IMR-90 (cell line): ENCODE measurements around the gene ZNF488. TPM values are rescaled to one million over a fixed set of nuclear protein-coding genes. Genes with fewer than 3 reads are reported as not detected.

Experiments
- ATAC-seq: fragments of 200-7000 bp; cut with Tn5 transposase; 2 replicates; pipeline ENCODE4 v1.9.1; 2020; ENCODE audit warnings: low read depth, mild to moderate bottlenecking, moderate library complexity
- BruUV-seq: library from RNA; stranded (reverse); fragments of 400-500 nt; replicated peaks from 2 replicates; lab custom pipeline; 2021; lab: Mats Ljungman, UMichigan
- CTCF ChIA-PET: fragments of 300-600 bp; formaldehyde crosslinking; extraction: SDS; loops from one replicate; lab custom pipeline; 2021; ENCODE audit warnings: antibody characterized with exemption; lab: Yijun Ruan, JAX
- POLR2A ChIA-PET: fragments of 300-600 bp; sonication (Branson Sonifier 250); formaldehyde crosslinking; loops from one replicate; lab custom pipeline; 2022; ENCODE audit warnings: antibody characterized with exemption; ENCODE audit not compliant: unreplicated experiment; lab: Charles Lee
- DNase-seq: peaks from one replicate; pipeline ENCODE4 v3.0.0; 2013
- H2AFZ ChIP-seq: replicated peaks from 2 replicates; pipeline ENCODE3; 2013; ENCODE audit warnings: low read length, mild to moderate bottlenecking; ENCODE audit not compliant: poor library complexity
- H2AK5ac ChIP-seq: 2 replicates; pipeline ENCODE4 v1.6.1; 2013; ENCODE audit warnings: low read depth, low read length, inconsistent platforms
- H2AK9ac ChIP-seq: replicated peaks from 2 replicates; pipeline ENCODE3; 2013; ENCODE audit warnings: mild to moderate bottlenecking, low read depth, low read length, moderate library complexity; ENCODE audit not compliant: poor library complexity
- H2BK120ac ChIP-seq: 2 replicates; pipeline ENCODE4 v1.6.1; 2013; ENCODE audit warnings: low read depth, low read length, inconsistent platforms
- H2BK15ac ChIP-seq: 3 replicates; pipeline ENCODE4 v1.6.1; 2013; ENCODE audit warnings: low read depth, low read length, inconsistent platforms
- H2BK20ac ChIP-seq: 2 replicates; pipeline ENCODE4 v1.6.1; 2013; ENCODE audit warnings: low read depth, mild to moderate bottlenecking, inconsistent platforms, low read length, moderate library complexity
- H2BK5ac ChIP-seq: 2 replicates; pipeline ENCODE4 v1.6.1; 2013; ENCODE audit warnings: mild to moderate bottlenecking, low read depth, low read length, inconsistent platforms; ENCODE audit not compliant: poor library complexity, severe bottlenecking
- H3K14ac ChIP-seq: replicated peaks from 2 replicates; pipeline ENCODE4 v1.6.1; 2013; ENCODE audit warnings: low read depth, low read length, inconsistent platforms
- H3K18ac ChIP-seq: 2 replicates; pipeline ENCODE4 v1.6.1; 2013; ENCODE audit warnings: low read depth, low read length, control low read depth
- H3K23ac ChIP-seq: 2 replicates; pipeline ENCODE4 v1.6.1; 2013; ENCODE audit warnings: low read depth, low read length, inconsistent platforms
- H3K27ac ChIP-seq: 2 replicates; pipeline ENCODE4 v1.5.1; 2013; ENCODE audit warnings: mild to moderate bottlenecking, control low read depth, low read length; ENCODE audit not compliant: insufficient read depth
- H3K27me3 ChIP-seq: 2 replicates; pipeline ENCODE4 v1.6.1; 2013; ENCODE audit warnings: low read length; ENCODE audit not compliant: control insufficient read depth, insufficient read depth
- H3K36me3 ChIP-seq: 2 replicates; pipeline ENCODE4 v1.6.1; 2013; ENCODE audit warnings: low read length, mixed read lengths; ENCODE audit not compliant: control insufficient read depth, insufficient read depth
- H3K4ac ChIP-seq: 2 replicates; pipeline ENCODE4 v1.6.1; 2013; ENCODE audit warnings: low read depth, low read length, inconsistent platforms
- H3K4me1 ChIP-seq: 2 replicates; pipeline ENCODE4 v1.6.1; 2013; ENCODE audit warnings: low read length, mixed read lengths; ENCODE audit not compliant: control insufficient read depth, insufficient read depth
- H3K4me2 ChIP-seq: 2 replicates; pipeline ENCODE4 v1.6.1; 2013; ENCODE audit warnings: low read depth, mild to moderate bottlenecking, control low read depth, low read length, moderate library complexity
- H3K4me3 ChIP-seq: 2 replicates; pipeline ENCODE4 v1.5.1; 2013; ENCODE audit warnings: low read depth, mild to moderate bottlenecking, control low read depth, low read length, moderate library complexity; ENCODE audit not compliant: insufficient read depth
- H3K56ac ChIP-seq: 2 replicates; pipeline ENCODE4 v1.6.1; 2013; ENCODE audit warnings: low read length, inconsistent platforms; ENCODE audit not compliant: insufficient read depth; ENCODE audit errors: extremely low read depth
- H3K79me1 ChIP-seq, 2 experiments: 2 replicates each; pipeline ENCODE4 v1.6.1; 2013; ENCODE audit warnings: low read length in 2 of 2, inconsistent platforms in 1 of 2, low read depth in 1 of 2
- H3K9ac ChIP-seq: 2 replicates; pipeline ENCODE4 v1.6.1; 2013; ENCODE audit warnings: low read depth, low read length, control low read depth
- H3K9me1 ChIP-seq: 2 replicates; pipeline ENCODE4 v1.6.1; 2013; ENCODE audit warnings: low read length, inconsistent platforms; ENCODE audit not compliant: insufficient read depth
- H3K9me3 ChIP-seq: 2 replicates; pipeline ENCODE4 v1.6.1; 2013; ENCODE audit warnings: low read length; ENCODE audit not compliant: control insufficient read depth, insufficient read depth
- H4K20me1 ChIP-seq: 2 replicates; pipeline ENCODE4 v1.6.1; 2013; ENCODE audit warnings: low read length, inconsistent platforms; ENCODE audit not compliant: insufficient read depth
- H4K5ac ChIP-seq: 2 replicates; pipeline ENCODE4 v1.6.1; 2013; ENCODE audit warnings: mild to moderate bottlenecking, low read depth, low read length, control low read depth
- H4K8ac ChIP-seq, 2 experiments: 2 replicates each; pipeline ENCODE4 v1.6.1; 2013; ENCODE audit warnings: low read depth in 2 of 2, low read length in 2 of 2, control low read depth in 1 of 2, inconsistent platforms in 1 of 2
- H4K91ac ChIP-seq: 2 replicates; pipeline ENCODE4 v1.6.1; 2013; ENCODE audit warnings: low read depth, low read length, inconsistent platforms; ENCODE audit not compliant: insufficient read depth
- BHLHE40 ChIP-seq: fragments of 150-350 bp; IDR thresholded peaks from 2 replicates; pipeline ENCODE4 v1.6.1; 2016; ENCODE audit warnings: mild to moderate bottlenecking, low read depth, low read length
- CEBPB ChIP-seq: IDR thresholded peaks from 2 replicates; pipeline ENCODE4 v1.6.1; 2012; ENCODE audit warnings: low read depth, low read length, improper control_type of control experiment
- MAZ ChIP-seq: IDR thresholded peaks from 2 replicates; pipeline ENCODE4 v1.6.1; 2012; ENCODE audit warnings: low read depth, mild to moderate bottlenecking, low read length, improper control_type of control experiment, moderate library complexity, borderline replicate concordance
- POLR2A ChIP-seq: IDR thresholded peaks from 2 replicates; pipeline ENCODE4 v1.6.1; 2012; ENCODE audit warnings: mild to moderate bottlenecking, low read depth, low read length
- SMC3 ChIP-seq: fragments of 150-350 bp; IDR thresholded peaks from 2 replicates; pipeline ENCODE4 v1.6.1; 2016; ENCODE audit warnings: low read depth, mild to moderate bottlenecking, antibody characterized with exemption, low read length, moderate library complexity
- WGBS, 2 experiments: methylation state at CpG; one replicate each; pipeline versions ENCODE4 v1.1.5 to v1.1.7; 2013; ENCODE audit warnings: missing lambda C conversion rate in 2 of 2; ENCODE audit not compliant: insufficient read length in 1 of 2; ENCODE audit errors: extremely low coverage in 2 of 2; 5-methylcytosine and 5-hydroxymethylcytosine counted together
- dilution Hi-C: fragments of 300-500 bp; cut with HindIII; formaldehyde crosslinking; loops from one replicate; pipeline ENCODE4 v1.14.3; 2018; ENCODE audit warnings: low sequenced_read_pairs; ENCODE audit not compliant: unreplicated experiment
- in situ Hi-C: fragments of 300-500 bp; cut with MboI; formaldehyde crosslinking; loops from 3 replicates; pipeline ENCODE4 v1.14.3; 2019; ENCODE audit warnings: low sequenced_read_pairs, inconsistent platforms, mixed read lengths
- intact Hi-C: fragments of 100-400 bp; cut with micrococcal nuclease; formaldehyde crosslinking; loops from 2 replicates; pipeline ENCODE4 v1.10.0; 2022
- polyA plus RNA-seq, 3 experiments: library from polyadenylated mRNA; depleted of rRNA; stranded (reverse); fragments of >200 nt; gene quantifications; 2 replicates each; pipeline ENCODE4 v1.2.3, GENCODE V29; 2012; ENCODE audit warnings: low replicate concordance in 1 of 3
- total RNA-seq: library from RNA; depleted of rRNA; stranded (reverse); fragments of >200 nt; gene quantifications from 2 replicates; pipeline ENCODE4 v1.2.3, GENCODE V29; 2012
- TF ChIP-seq, protein P1 (sequence below): fragments of 150-350 bp; IDR thresholded peaks from 2 replicates; pipeline ENCODE4 v1.6.1; 2016; ENCODE audit warnings: low read depth, mild to moderate bottlenecking, low read length, moderate library complexity, borderline replicate concordance

Gene ZNF488
- total and polyA plus RNA-seq, 2 of the 4 experiments (the other 2 are of a cell fraction), result under 0.01 to 0.14 TPM

DNA sequence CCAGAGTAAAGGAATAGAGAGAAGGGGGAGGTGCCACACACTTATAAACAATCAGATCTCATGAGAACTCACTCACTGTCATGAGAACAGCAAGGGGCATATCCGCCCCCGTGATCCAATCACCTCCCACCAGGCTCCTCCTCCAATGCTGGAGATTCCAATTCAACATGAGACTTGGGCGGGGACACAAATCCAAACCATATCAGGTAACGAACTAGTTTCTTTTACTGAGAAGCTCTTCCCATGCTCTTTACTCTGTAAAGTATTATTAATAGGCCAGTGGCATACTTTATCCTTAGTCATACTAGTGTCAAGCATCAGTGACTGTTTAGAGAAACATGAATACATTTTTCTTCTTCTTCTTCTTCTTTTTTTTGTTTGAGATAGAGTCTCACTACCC is 39.4 kb upstream of the ZNF488 start:
- no TSS peak for BruUV-seq
- H4K91ac ChIP-seq, result no peak overlapping the region
- H2BK15ac ChIP-seq, result no peak overlapping the region
- H3K18ac ChIP-seq, result no peak overlapping the region
- ChIA-PET POLR2A (no interaction called here), CTCF (no interaction called here)
- no peak overlapping the region for H3K4me3 ChIP-seq
- H4K8ac ChIP-seq, result no peak overlapping the region
- no peak overlapping the region for H2BK120ac ChIP-seq
- dilution Hi-C loops, result no loop called here
- ATAC-seq (peak; percentile 25; the same call in 1 of the 2 replicates), DNase-seq (peak; percentile 35)
- intact Hi-C loops, result no loop called here
- H2AFZ ChIP-seq, result no peak overlapping the region
- H2AK9ac ChIP-seq, result no peak overlapping the region
- H3K4me1 ChIP-seq, result peaks cover 8% of the 10 kb centered on the region
- H2BK5ac ChIP-seq, result no peak overlapping the region
- peaks cover 26% of the 10 kb centered on the region for H3K27me3 ChIP-seq
- no peaks in the 10 kb centered on the region for H3K79me1 ChIP-seq
- H2AK5ac ChIP-seq, result no peak overlapping the region
- no peak overlapping the region for H3K4ac ChIP-seq
- H4K5ac ChIP-seq, result no peak overlapping the region
- no peak overlapping the region for H3K4me2 ChIP-seq
- no peaks in the 10 kb centered on the region for H3K9me1 ChIP-seq
- no peak overlapping the region for H3K23ac ChIP-seq
- H3K9me3 ChIP-seq, result no peaks in the 10 kb centered on the region
- H3K9ac ChIP-seq, result no peak overlapping the region
- H4K20me1 ChIP-seq, result no peaks in the 10 kb centered on the region
- H3K27ac ChIP-seq, result no peak overlapping the region
- no peaks in the 10 kb centered on the region for H3K36me3 ChIP-seq
- H3K56ac ChIP-seq, result no peak overlapping the region
- no peak overlapping the region for H2BK20ac ChIP-seq
- in situ Hi-C loops, result loop anchor here (25.0 kb wide), 1 partner anchor 886 kb away; no protein-coding TSS in a partner anchor
- TF ChIP-seq CEBPB, result no peak
- TF ChIP-seq BHLHE40, result no peak
- no peak for TF ChIP-seq SMC3
- no peak for TF ChIP-seq POLR2A
- TF ChIP-seq MAZ, result no peak
- TF ChIP-seq, protein P1, sequence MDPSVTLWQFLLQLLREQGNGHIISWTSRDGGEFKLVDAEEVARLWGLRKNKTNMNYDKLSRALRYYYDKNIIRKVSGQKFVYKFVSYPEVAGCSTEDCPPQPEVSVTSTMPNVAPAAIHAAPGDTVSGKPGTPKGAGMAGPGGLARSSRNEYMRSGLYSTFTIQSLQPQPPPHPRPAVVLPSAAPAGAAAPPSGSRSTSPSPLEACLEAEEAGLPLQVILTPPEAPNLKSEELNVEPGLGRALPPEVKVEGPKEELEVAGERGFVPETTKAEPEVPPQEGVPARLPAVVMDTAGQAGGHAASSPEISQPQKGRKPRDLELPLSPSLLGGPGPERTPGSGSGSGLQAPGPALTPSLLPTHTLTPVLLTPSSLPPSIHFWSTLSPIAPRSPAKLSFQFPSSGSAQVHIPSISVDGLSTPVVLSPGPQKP, result no peak
- no peak overlapping the region for H3K14ac ChIP-seq
- WGBS, 2 experiments, result no CpG with 5 or more reads among the region's 4 CpGs
